ENCODE data around the gene USHBP1.

The USHBP1 gene

GRCh38 chr19:17226002-17226933 lies 38.3 kb downstream of the USHBP1 start, which contains the start of gene OCEL1:
OCEL1 (plus strand) TSS chr19:17226226; CDS start chr19:17226248, 22 bp downstream.
- peak within 1 kb of the TSS; percentile 70 for H3K4me3 ChIP-seq (ENCODE audit: low read depth, low read length)
- TF ChIP-seq CTCF (IDR thresholded peaks at IDR 0.05; ENCODE audit: borderline replicate concordance, insufficient read depth, low read depth, low read length) = no peak

GRCh38 chr19:17225053-17225452 lies 39.5 kb downstream of the USHBP1 start:
- H3K4me3 ChIP-seq (ENCODE audit: low read depth, low read length) = no peak overlapping the region
- no peak for TF ChIP-seq CTCF (IDR thresholded peaks at IDR 0.05; ENCODE audit: borderline replicate concordance, insufficient read depth, low read depth, low read length)

GRCh38 chr19:17220207-17220758 lies 44.3 kb downstream of the USHBP1 start:
- TF ChIP-seq CTCF (IDR thresholded peaks at IDR 0.05; ENCODE audit: borderline replicate concordance, insufficient read depth, low read depth, low read length) = no peak
- no peak overlapping the region for H3K4me3 ChIP-seq (ENCODE audit: low read depth, low read length)

- TF ChIP-seq CTCF (IDR thresholded peaks at IDR 0.05; ENCODE audit: borderline replicate concordance, insufficient read depth, low read depth, low read length) = no peak
- H3K4me3 ChIP-seq (ENCODE audit: low read depth, low read length) = no peak overlapping the region
Observed at GRCh38 chr19:17219286-17219685, 45.3 kb downstream of the USHBP1 start.

DNA sequence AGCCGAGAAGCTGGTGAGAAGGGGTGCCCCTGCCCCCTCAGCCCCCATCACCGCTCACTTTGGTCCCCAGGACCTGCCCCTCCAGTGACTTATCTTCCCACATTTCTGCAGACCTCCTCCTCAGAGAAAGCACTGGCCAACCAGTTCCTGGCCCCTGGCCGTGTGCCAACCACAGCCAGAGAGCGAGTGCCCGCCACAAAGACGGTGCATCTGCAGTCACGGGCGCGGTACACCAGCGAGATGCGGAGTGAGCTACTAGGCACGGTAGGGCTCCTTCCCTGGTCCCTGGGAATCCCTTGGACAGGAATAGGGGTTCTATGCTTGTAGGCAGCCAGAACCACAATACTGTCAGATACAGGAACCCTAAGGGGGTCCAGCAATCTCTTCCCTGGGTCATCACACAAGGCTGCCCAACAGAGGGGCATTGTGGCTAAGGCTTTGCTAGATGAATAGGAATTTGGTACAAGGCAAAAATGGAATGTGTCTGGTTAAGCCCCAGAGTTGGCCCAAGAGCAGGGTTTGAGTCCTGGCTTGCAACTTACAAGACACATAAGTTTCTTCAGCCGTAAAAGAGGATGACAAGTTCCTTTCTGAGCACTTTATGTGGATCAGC lies 48.4 kb downstream of the USHBP1 start:
- no peak overlapping the region for H3K4me3 ChIP-seq (ENCODE audit: low read depth, low read length)
- no peak for TF ChIP-seq CTCF (IDR thresholded peaks at IDR 0.05; ENCODE audit: borderline replicate concordance, insufficient read depth, low read depth, low read length)

GRCh38 chr19:17215127-17215971 lies 49.2 kb downstream of the USHBP1 start, which contains the start of gene USE1:
USE1 (plus strand) TSS chr19:17215357; CDS start chr19:17215406, 49 bp downstream.
- peak within 1 kb of the TSS; percentile 77 for H3K4me3 ChIP-seq (ENCODE audit: low read depth, low read length)
- TF ChIP-seq CTCF (IDR thresholded peaks at IDR 0.05; ENCODE audit: borderline replicate concordance, insufficient read depth, low read depth, low read length) = no peak

Data from GM12875 (cell line).